Cerebellar cortex (tissue), 1 donor: ENCODE measurements around the gene CHCHD3.
"Not testable (repeated sequence)": the region's sequence is repeated elsewhere in the genome, so short reads cannot be mapped to it uniquely, and the experiment has no call there.

ENCODE experiments used
- DNase-seq: peaks from one replicate; pipeline ENCODE4 v3.0.0-alpha.2; 2015; ENCODE audit warnings: low spot score

CHCHD3 gene

DNA sequence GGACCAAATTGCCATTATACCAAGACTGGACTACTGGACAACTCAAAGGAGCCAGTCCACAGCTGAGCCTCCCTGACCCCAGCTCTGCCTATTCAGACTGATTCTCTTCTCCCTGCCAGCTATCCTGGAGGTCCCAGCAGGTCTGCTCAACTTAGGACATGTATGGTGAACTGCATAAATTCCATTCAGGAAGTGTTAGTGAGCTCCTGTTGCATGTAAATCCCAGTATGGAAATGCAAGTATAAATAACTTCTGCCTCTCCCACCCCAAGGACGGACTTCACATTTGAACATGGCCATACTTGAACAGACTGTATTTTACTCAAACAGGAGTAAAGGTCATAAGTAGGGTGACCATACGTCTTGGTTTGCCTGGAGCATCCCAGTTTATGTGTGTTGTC is 128.4 kb downstream of the CHCHD3 start:
- no peak for DNase-seq

DNA sequence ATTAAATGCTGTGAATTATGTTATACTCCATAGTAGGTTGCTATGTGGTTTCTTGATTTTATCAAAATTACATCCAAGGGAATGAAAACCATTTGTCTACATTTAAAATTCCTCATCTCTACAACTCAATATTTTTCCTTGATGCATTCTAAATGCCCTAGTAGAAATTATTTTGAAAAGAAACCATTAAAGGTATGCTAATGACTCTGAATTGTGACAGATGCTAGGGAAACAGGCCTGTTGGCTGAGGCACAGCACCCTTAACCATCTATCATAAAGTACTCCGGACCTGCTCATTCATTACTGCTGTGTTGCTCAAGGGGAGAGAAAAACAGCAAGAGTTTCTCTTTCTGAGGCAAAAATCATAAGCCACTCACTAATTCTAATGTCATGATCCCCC is 131.2 kb downstream of the CHCHD3 start:
- DNase-seq, result peak; percentile 26

DNA sequence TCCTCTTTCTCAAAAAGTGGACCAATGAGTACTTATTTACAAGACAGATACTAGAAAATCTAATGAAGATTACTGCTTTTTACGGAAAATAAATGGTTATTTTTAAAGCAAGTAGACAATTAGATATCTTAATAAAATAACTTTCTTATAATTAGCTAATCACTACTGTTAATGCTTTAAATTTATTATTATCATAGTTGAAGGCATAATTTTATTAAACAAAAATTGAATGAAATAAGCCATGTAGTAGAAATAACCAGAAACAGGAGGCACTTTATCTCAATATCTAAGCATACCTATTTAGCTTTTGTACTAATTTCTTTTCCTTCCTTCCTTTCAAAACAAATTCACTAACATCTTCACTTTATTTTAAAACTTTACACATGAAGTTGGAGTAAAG is 134.9 kb downstream of the CHCHD3 start:
- DNase-seq, result no peak

DNA sequence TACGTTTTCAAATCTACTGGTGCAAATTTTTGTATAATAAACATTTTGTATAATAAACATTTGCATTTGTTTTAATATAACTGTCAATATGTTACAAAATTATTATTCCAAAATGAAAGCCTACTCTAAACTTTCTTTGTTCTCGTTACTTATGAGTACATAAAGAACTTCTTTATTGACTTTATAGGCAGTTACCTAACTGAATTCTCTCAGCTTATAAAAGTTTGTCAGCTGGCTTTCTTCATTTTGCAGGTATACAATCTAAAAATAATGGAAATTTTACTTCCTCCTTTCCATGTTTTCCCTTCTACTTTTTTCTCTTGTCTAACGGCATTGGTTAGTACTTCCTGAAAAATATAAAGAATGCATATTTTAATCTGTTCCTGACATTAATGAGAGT is 137.1 kb downstream of the CHCHD3 start:
- DNase-seq, result no peak

DNA sequence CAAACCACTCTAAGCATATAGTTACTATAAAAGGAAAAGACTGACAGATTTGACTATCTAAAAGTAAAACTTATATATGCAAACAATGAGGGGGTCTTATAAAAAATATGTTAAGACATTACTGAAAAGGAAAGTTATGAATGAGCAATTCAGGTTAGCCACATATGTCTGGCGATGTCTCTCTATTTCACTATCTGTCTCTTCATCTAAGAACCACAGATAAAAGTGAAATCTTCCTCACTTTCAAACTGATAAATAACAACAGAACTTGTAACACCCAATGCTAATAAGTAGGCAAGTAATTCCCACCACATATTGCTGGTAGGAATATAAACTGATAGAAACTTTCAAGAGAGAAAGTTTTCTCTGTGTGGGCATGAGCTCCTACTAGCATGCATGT is 138.2 kb downstream of the CHCHD3 start:
- no peak for DNase-seq

DNA sequence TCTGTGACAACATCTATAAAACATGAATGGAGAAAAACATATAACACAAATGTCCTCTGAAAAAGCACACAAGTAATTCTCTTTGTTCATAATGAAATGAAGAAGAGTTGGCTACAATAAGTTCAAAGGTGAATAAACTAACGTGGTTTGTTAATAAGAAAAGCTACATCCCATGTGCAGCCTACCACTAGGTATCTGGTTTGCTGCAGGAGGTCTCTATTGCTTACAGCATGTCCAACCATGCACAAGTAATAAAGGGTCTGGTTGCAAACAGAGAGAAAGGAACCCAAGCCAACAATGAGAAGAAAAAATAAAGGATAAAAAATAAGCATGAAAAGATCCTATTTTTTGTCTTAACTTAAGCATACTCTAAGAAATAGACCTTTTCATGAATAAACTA is 139.2 kb downstream of the CHCHD3 start:
- DNase-seq, result peak; percentile 34

DNA sequence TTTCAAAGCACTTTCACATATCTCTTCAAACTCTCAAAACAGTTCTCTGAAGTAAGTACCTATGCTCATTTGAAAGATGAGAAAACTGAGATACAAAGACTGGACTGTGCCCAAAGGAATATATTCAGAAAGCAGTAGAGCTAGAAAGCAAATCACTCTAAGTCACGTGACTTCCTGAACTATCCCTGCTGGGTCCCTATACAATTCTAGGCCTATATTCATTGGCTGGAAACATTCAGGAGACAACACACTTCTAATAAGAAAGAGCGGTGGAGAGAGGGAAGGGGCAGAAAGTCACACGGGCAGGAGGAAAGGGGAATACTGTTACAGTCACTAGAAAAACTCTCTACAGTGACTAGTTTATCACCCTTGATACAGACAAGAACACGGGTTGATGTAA is 140.0 kb downstream of the CHCHD3 start:
- DNase-seq, result no peak

DNA sequence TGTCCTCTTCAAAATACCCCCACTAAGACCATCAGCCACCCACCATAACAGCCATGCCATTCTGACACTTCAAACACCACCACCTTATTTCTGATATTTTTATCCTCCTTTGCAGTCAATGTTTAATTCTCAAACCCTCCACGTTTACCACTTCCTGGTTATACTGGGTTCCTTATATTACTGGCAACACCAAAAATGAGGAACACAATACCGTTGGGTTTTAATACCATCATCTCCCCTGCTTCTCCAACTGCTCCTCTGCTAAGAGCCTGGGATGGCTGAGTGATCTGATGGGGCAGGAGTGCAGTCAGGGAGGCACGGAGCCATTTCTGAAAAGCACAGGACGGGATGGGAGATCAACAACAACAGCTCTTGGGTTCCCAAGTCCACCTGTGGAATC is 140.5 kb downstream of the CHCHD3 start:
- no peak for DNase-seq

DNA sequence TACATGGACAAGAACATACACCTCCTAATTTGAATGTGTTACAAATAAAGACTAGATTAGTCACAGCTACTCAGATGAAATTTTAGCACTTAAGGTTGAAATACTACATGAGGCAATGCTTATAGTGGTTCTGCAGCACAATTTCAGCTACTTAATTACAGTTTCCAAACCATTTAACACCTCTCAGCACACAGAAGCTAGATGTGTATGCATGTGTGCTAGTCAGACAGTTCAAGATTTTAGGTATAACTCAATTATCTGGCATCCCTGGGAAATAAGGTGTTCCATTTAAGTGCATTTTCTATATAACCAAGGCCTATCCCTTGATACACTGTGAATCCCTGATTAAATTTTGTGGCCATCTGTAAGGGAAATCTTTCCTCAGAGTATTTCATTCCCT is 141.8 kb downstream of the CHCHD3 start:
- no peak for DNase-seq

DNA sequence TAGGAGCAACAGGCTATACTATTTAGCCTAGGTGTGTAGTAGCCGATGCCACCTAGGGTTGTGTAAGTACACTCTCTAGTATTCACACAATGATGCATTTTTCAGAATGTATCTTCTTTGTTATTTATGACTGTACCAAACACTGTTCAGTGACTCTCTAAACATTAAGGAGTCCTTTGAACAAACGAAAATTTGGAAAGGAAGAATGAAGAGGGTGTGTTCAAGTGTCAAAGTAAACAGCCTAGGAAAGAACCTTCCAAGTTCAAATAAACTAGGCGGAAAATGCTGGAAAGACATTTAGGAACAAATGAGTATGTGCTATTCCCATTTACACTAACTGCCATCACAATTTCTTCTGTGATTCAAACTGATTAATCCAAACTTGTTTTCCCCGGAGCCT is 142.4 kb downstream of the CHCHD3 start:
- DNase-seq, result no peak

DNA sequence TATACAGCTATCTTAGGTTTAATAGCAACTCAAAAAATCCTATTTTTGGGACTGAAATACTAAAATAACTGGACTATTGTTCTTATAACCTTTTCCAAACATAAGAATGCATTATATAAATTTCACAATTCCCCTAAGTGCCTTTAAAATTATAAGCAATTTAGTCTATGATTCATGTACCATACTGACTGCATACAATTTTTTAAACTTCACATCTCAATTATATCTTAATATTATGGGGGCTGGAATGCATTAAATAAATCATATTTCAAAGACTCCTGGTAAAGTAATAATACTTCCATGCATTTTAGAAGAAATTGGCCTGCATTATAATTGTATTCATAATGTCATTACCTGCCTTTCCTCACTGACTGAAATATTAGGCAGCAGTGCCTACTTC is 144.6 kb downstream of the CHCHD3 start:
- DNase-seq, result no peak

DNA sequence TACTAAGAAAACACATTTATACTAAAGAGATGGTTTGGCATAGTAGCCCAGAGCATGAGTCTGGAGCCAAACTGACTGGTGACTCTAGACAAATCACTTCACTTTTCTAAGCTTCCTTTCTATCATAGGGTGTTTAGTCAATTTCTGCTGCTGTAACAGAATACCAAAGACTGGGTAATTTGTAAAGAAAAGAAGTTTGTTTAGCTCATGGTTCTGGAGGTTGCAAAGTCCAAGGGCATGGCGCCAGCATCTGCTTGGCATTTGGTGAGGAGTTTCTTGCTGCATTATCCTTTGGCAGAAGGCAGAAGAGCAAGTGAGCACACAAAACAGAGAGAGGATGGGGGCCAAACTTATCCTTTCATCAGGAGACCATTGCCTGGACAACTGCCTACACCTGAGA is 146.3 kb downstream of the CHCHD3 start:
- DNase-seq, result no peak

DNA sequence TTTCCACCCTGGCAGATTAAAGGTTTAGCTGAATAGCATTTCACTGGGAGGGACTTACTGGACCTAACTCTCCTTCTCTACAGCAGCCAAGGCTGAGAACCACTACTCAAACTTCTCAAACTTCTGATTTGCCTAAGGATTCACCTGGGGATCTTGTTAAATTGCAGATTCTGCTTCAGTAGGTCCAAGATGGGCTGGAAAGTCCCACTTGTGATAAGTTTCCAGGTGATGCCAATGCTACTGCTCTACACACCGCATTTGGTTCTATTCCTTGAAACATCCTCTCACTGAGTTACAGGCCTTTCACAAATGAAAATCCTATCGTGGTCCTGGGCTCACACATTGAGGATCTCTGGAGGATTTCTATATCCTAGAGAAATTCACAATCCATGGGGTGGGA is 147.9 kb downstream of the CHCHD3 start:
- DNase-seq, result no peak

DNA sequence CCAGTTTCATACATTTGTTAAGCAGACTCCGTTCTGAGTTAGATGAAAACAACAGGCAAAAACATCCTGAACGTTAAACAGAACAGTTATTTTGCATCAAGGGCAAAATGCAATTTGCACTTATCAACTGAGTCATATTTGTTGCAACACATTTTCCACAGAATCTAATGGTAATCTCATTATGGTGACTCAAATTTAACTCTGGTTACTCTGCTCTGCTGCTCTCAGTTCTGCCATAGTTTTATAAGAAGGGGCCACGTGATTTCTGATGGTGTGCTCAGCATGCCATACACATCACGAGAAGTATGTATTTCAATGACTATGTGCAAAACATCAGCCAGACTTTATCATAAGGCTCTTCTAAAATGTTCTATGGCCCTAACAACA is 148.8 kb downstream of the CHCHD3 start:
- no peak for DNase-seq

DNA sequence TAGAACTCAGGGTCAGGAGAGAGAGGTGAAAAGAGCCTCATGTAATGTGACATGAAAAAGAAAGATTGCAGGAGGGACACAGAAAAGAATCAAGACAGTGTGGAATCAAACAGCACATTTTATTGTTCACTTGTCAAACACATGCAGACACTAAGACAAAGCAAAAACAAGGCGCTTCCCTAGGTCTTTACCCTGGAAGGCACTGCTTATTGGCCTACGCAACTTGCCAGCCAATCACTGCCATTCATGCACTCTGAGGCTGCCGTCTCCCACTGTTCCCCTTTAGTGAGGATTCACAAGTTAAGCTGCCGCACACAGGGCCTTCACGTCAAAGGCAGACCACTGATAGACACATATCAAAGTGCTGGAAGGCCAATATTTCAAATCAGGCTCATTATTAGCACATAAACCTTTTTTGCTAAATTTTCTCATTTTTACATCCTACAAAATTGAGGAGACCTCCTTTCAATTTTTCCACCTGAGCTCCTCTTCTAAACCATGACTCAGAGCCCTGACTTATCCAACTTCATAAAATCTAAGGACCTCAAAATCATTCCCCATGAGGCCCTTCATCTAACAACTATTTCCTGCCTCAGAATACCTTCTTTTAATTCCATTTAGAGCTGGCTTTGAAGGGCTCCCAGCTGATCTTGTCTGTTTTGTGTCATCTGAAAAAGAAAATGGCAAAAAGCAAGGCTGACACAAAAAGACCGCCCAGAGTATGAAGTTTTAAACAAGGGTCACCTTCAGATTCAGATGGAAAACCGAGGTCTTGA is 149.4 kb downstream of the CHCHD3 start:
- no peak for DNase-seq

DNA sequence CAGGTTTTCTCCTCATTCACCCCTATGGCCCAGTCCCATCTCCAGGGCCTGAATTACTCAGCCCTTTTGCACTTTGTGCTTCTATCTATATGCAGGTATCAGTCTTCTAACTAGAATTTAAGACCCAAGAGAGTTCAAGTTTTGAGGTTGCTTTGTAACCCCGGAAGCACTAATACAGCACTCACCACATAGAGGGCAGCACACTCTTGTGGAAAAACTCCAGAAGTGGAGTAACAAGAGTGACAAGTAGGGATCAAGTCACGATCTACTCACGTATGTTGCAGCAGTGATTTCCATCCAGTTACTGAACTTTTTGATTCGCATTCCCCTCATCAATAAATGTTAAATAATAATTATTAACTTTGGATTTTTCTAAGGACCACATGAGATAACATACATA is 151.0 kb downstream of the CHCHD3 start:
- DNase-seq, result no peak

DNA sequence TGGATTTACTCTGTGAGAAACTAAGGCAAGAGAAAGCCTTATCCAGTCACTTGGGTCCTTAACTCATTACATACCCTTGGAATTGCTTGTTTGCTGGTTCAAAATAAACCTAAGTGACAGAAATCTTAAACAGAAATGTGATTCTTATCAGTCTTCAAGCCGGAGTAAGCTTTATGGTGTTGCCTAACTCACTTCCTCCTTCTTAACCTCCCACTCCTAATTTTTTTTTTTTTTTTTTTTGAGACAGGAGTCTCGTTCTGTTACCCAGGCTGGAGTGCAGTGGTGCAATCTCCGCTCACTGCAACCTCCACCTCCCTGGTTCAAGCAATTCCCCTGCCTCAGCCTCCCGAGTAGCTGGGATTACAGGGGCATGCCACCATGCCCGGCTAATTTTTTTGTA is 151.9 kb downstream of the CHCHD3 start:
- DNase-seq, result not testable (repeated sequence)

DNA sequence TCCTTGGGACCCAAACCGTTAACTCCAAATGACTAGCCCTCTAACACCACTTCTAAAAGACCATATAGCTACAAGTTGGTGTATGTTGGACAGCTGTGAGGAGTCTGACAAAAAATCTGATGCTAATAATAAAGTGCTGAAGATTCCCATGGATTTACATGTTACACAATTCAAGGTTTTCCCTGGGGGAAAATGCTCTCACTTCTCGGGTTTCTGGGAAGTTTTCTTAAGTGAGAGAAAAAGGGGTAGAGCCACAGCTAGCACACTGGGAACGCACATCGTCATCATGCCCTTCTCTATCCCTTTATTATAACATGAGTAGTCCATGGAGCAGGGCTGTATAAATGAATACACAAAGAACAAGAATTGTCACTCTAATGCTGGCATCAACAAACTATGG is 162.1 kb downstream of the CHCHD3 start:
- no peak for DNase-seq

DNA sequence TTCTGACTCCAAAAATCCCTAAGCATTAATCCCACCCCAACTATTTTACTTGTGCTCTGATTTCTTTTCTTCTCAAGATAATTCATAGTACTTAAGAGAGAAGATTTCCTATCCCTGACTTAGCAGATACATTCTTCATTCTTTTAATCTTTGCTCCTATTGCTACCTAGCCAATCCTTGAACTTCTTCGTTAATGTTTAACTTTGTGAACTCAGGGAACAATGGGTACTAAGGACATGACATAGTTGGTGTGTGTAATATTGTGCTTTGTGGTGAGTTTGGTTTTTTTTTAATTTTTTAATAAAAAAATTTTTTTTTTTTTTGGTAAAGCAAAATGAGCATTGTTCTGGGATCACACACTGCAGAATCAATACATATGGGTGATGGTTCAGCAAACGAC is 166.2 kb downstream of the CHCHD3 start:
- DNase-seq, result no peak

DNA sequence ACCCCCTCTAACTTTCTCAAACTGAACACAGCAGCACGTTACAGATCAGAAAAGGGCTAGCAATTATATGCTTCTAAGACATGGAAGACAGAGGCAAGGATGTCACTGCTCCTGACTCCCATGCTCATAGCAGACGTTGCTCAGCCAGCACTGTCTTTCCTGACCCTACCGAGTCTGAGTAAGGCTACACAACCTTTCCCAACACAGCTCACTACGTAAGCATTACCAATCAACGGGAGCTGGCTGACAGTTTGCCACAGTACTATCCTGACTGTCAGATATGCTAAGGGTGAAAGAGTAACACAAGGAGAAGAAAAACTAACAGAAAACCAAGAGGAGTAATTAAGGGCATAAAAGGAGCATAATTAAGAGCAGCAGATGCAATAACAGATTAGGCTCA is 171.2 kb downstream of the CHCHD3 start:
- DNase-seq, result no peak

DNA sequence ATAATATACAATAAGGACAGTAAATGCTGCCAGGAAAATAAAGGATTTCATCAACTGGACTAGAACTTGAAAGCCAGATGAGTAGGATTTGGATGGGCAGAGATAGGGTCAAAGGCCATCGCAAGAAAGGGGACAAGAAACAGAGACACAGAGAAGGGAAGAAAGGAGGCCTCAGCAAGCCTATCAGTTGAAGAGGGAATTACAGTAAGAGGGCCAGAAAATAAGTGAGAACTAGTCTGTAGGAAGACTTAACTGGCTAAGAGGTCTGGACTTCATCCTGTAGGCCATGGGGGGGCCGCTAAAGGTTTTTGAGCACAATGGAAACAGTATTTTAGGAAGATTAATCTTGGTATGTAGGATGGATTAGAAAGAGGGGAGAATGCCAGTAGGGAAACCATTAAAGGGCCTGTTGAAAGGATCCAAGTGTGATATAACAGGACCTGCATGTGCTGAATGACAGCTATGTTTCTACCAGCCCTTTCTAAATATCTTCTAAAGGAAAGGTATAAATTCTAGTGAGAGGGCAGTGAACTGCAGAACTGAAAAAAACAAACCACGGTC is 174.4 kb downstream of the CHCHD3 start:
- no peak for DNase-seq

DNA sequence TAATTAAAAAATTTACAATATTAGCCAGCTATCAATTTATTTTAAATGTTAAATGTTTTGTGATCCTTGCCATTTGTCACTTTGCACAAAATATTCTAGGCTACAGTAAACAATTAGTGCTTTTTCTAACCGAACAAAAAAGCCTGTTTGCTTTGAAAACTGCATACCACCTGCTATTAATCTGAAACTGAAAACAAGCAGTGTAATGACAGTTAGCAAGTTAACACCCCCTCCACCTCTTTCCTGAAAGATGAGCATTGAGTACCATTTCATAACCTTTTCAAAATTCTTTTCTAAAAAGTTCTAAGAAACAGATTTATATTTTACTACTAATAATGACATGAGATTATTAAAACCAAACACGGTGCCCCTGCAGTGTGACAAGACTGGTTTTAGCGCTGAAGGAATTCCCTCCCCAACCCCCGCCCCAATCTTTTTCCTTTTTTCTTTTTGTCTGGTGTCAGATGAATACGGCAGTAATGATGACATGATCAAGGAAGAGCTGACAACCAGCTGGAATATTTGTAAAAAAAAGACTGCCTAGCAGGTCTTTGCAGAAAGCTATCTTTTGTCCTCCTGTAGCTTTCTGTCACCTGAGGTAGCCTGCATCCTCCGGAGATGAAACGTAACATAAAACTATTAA is 175.6 kb downstream of the CHCHD3 start:
- DNase-seq, result no peak

DNA sequence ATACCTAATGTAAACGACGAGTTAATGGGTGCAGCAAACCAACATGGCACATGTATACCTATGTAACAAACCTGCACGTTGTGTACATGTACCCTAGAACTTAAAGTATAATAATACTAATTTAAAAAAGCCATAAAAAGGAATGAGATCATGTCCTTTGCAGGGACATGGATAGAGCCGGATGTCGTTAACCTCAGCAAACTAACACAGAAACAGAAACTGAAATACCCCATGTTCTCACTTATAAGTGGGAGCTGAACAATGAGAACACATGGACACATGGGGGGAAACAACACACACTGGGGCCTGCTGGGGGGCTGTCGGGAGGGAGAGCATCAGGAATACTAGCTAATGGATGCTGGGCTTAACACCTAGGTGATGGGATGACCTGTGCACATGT is 176.8 kb downstream of the CHCHD3 start:
- not testable (repeated sequence) for DNase-seq

DNA sequence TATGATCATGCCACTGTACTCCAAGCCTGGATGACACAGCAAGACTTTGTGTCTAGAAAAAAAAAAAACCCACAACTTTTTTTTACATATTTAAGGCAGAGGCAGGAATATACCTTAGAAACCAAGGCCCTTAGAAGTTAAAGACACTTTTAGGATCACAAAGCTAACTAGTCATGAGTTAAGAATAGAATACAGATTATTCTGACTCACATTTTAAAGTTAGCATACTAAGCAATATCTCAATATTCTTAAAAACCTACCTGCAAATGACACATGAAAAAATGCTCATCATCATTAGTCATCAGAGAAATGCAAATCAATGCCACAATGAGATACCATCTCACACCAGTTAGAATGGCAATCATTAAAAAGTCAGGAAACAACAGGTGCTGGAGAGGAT is 177.7 kb downstream of the CHCHD3 start:
- no peak for DNase-seq
